NT2/D1 (cell line): ENCODE measurements around the gene CDH22.

ENCODE experiments used
- DNase-seq: peaks from one replicate; pipeline ENCODE4 v3.0.0-alpha.2; 2011; ENCODE audit warnings: low read depth, low spot score
- H3K27me3 ChIP-seq: 2 replicates; pipeline ENCODE4 v1.6.0; 2011; ENCODE audit warnings: mild to moderate bottlenecking; ENCODE audit not compliant: insufficient read length, insufficient read depth
- H3K36me3 ChIP-seq: 2 replicates; pipeline ENCODE4 v1.6.1; 2011; ENCODE audit warnings: mild to moderate bottlenecking, low read length, mixed read lengths; ENCODE audit not compliant: insufficient read depth, insufficient read length
- H3K4me1 ChIP-seq: 2 replicates; pipeline ENCODE4 v1.5.1; 2011; ENCODE audit not compliant: insufficient read depth, insufficient read length
- H3K4me3 ChIP-seq: 2 replicates; pipeline ENCODE4 v1.5.1; 2011; ENCODE audit warnings: low read depth; ENCODE audit not compliant: insufficient read length
- H3K9ac ChIP-seq: 2 replicates; pipeline ENCODE4 v1.6.0; 2011; ENCODE audit warnings: low read depth; ENCODE audit not compliant: insufficient read length
- H3K9me3 ChIP-seq: 2 replicates; pipeline ENCODE4 v1.5.1; 2011; ENCODE audit warnings: mild to moderate bottlenecking, low read length; ENCODE audit not compliant: insufficient read depth
- SUZ12 ChIP-seq: IDR thresholded peaks from 2 replicates; pipeline ENCODE4 v1.6.1; 2011; ENCODE audit not compliant: insufficient read length, insufficient read depth; ENCODE audit errors: extremely low read depth
- YY1 ChIP-seq: IDR thresholded peaks from 2 replicates; pipeline ENCODE4 v1.6.1; 2011; ENCODE audit not compliant: insufficient read length, insufficient read depth
- ZNF274 ChIP-seq: IDR thresholded peaks from 2 replicates; pipeline ENCODE4 v1.6.1; 2011; ENCODE audit warnings: mild to moderate bottlenecking, low read depth, low read length

CDH22 gene

DNA sequence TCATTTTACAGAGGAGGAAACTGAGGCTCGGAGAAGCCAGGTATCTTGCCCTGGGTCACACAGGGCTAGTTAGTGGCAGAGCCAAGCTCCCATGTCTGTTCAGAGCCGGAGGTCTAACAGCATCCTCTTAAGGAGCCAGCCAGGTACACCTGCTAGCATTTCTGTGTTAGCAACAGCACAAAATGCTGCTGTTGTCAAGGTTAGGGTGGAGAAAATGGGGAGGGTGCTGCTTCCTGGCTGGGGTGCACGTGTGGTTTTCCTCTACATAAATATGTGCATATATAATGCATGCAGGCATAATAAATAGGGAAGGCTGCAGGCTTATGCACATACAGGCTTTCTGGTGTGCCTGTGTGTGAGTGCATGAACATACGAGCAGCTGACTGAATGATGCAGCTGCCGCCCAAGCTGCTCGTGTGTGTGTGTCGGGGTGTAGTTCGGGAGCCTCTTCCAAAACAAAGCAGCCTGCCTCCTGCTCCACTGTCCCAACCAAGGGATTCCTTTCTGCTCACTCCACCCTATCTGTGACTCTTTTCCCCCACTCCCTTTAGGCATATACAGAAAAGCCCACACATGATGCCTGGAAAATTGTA lies 103.6 kb downstream of the CDH22 start:
- Histone ChIP-seq H3K4me1 (peaks cover 26% of the 10 kb centered on the region), H3K9ac (no peak overlapping the region), H3K36me3 (no peaks in the 10 kb centered on the region), H3K27me3 (no peaks in the 10 kb centered on the region), H3K9me3 (no peaks in the 10 kb centered on the region), H3K4me3 (no peak overlapping the region)
- TF ChIP-seq SUZ12 (no peak), ZNF274 (no peak), YY1 (no peak)
- DNase-seq: no peak

- Histone ChIP-seq H3K9me3 (no peaks in the 10 kb centered on the region), H3K4me1 (peaks cover 26% of the 10 kb centered on the region), H3K9ac (no peak overlapping the region), H3K4me3 (no peak overlapping the region), H3K36me3 (no peaks in the 10 kb centered on the region), H3K27me3 (no peaks in the 10 kb centered on the region)
- no peak for TF ChIP-seq ZNF274
- TF ChIP-seq SUZ12: no peak
- no peak for DNase-seq
Measured at GRCh38 chr20:46203510-46203837, 104.8 kb downstream of the CDH22 start.

- H3K27me3 ChIP-seq: no peaks in the 10 kb centered on the region
- TF ChIP-seq SUZ12 (no peak), YY1 (no peak), ZNF274 (no peak)
- no peaks in the 10 kb centered on the region for H3K36me3 ChIP-seq
- no peak overlapping the region for H3K9ac ChIP-seq
- peaks cover 27% of the 10 kb centered on the region for H3K4me1 ChIP-seq
- H3K4me3 ChIP-seq: no peak overlapping the region
- no peak for DNase-seq
- no peaks in the 10 kb centered on the region for H3K9me3 ChIP-seq
Measured at GRCh38 chr20:46202766-46203509, 105.4 kb downstream of the CDH22 start.

DNA sequence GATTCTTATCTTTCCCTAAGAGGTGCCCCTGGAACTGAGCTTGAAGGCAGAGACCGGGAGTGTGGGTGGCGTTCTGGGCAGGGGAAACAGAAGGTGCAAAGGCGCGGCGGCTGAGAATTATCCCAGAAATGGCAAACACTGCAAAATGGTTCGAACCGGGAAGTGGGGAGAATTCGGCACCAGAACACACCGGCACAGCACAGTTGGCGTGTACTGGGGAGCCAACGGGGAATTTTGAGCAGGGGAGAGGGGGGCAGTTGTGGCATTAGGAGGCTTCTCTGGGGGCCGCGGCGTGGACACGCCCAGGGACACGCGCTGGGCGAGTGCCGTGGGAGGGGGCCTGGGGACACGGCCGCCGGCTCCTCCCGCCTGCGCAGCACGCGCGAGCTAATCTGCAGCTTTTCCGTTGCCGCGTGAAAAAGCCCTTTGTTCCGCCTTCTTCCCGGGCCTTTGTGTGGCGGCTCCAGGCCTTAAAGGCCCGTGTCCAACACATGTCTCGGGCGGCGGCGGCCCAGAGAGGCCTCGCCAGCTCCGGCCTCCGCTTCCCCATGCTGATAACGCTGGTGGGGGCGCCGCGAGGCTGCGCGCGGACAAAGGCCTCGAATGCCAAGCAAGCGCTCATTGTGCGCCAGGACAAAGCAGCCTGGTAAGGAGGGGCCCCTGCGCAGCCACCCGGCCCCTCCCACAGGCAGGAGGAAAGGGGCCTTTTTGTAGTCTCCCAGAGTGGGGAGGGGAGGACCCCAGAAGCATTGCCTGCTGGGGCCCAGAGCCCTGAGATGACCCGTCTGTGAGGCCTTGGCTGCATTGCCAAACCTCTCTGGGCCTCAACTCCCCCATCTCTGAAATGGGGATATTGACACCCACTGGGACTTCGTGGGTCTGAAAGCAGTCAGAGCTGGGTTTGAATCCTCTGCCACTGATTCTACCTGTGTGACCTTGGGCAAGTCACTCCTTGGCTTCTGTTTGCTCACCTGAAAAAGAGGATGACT lies 107.4 kb downstream of the CDH22 start:
- H3K4me3 ChIP-seq: no peak overlapping the region
- H3K36me3 ChIP-seq: no peaks in the 10 kb centered on the region
- H3K27me3 ChIP-seq: no peaks in the 10 kb centered on the region
- no peaks in the 10 kb centered on the region for H3K9me3 ChIP-seq
- peaks cover 19% of the 10 kb centered on the region for H3K4me1 ChIP-seq
- no peak overlapping the region for H3K9ac ChIP-seq
- no peak for TF ChIP-seq YY1
- no peak for TF ChIP-seq SUZ12
- TF ChIP-seq ZNF274: no peak
- DNase-seq: no peak

DNA sequence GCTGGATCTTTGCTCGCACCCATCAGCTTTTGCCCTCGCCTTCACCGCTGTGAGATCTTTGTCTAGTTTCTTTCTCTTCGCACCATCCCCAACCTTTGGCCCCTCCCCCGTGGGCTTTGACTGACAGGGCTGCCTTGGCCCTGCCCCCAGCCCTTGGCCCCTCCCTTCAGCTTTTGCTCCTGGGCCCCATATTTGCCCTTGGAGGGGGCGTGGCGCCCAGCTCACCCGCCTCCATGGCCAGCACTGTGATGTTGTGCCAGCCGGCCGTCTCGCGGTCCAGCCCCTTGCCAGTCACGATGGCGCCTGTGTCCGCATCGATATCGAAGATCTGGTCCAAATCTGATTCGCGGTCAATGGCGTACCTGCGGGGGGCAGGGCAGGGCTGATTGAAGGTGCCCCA lies 109.1 kb downstream of the CDH22 start:
- no peak for DNase-seq
- Histone ChIP-seq H3K36me3 (no peaks in the 10 kb centered on the region), H3K27me3 (no peaks in the 10 kb centered on the region), H3K9me3 (no peaks in the 10 kb centered on the region), H3K4me3 (no peak overlapping the region), H3K9ac (no peak overlapping the region), H3K4me1 (peaks cover 10% of the 10 kb centered on the region)
- TF ChIP-seq ZNF274: no peak
- TF ChIP-seq YY1: no peak
- TF ChIP-seq SUZ12: no peak

GRCh38 chr20:46196990-46197389 lies 111.3 kb downstream of the CDH22 start:
- Histone ChIP-seq H3K4me1 (peaks cover 5% of the 10 kb centered on the region), H3K36me3 (no peaks in the 10 kb centered on the region), H3K9ac (no peak overlapping the region), H3K4me3 (no peak overlapping the region), H3K27me3 (no peaks in the 10 kb centered on the region), H3K9me3 (no peaks in the 10 kb centered on the region)
- no peak for DNase-seq
- no peak for TF ChIP-seq YY1
- TF ChIP-seq SUZ12: no peak
- no peak for TF ChIP-seq ZNF274
